HG02642 (cell line): ENCODE data around the gene CCNJL.
"Not testable (repeated sequence)": the region's sequence is repeated elsewhere in the genome, so short reads cannot be mapped to it uniquely, and the experiment has no call there.

Experiments
- ATAC-seq: cut with Tn5 transposase; IDR thresholded peaks from one replicate; pipeline ENCODE4 v1.9.1; 2021; ENCODE audit warnings: mild to moderate bottlenecking; ENCODE audit not compliant: unreplicated experiment, poor library complexity

The CCNJL gene, protein sequence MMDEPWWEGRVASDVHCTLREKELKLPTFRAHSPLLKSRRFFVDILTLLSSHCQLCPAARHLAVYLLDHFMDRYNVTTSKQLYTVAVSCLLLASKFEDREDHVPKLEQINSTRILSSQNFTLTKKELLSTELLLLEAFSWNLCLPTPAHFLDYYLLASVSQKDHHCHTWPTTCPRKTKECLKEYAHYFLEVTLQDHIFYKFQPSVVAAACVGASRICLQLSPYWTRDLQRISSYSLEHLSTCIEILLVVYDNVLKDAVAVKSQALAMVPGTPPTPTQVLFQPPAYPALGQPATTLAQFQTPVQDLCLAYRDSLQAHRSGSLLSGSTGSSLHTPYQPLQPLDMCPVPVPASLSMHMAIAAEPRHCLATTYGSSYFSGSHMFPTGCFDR

DNA sequence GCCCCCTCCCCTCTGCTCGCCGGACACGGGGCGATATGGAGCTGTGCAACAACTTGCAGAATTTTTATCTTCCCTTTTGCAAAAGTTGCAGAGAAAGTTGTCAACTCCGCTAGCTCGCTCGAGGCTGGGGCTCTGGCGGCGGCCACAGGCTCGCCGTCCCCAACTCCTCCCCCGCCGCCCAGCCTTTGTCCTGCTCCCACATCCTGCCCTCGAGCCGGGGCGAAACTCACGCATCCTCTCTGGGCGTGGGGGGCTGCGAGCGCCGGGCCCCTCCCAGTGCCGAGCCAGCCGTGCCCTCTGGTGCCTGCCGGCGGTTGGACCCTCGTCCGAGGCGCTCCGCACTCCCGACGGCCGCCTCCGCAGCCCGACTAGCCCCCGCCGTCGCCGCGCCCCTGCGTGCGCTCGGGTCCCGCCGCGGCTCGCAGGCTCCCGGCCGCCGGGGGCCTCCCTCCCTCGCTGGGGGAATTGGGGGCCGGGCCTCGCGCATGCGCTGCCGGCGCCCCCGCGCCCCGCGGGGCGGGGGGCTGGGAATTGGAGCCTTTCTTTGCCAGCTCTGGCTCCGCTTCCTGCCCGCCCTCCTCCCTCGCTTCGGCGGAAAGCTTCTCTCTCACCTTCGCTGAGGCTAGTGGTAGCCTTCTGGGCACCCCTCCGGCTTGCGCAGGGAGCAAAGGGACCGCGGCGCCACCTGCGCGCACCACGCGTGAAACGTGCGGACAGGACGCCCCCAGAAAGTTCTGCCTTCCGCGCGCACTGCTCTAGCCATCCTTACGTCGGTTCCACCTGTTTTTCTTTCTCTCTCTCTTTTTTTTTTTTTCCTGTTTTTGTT, at the start of gene CCNJL:
Gene CCNJL (minus strand): TSS at position 431 of the 826 bp plus-strand sequence. CDS start 641 bp downstream, outside the sequence.
- peak; percentile 40 for ATAC-seq

DNA sequence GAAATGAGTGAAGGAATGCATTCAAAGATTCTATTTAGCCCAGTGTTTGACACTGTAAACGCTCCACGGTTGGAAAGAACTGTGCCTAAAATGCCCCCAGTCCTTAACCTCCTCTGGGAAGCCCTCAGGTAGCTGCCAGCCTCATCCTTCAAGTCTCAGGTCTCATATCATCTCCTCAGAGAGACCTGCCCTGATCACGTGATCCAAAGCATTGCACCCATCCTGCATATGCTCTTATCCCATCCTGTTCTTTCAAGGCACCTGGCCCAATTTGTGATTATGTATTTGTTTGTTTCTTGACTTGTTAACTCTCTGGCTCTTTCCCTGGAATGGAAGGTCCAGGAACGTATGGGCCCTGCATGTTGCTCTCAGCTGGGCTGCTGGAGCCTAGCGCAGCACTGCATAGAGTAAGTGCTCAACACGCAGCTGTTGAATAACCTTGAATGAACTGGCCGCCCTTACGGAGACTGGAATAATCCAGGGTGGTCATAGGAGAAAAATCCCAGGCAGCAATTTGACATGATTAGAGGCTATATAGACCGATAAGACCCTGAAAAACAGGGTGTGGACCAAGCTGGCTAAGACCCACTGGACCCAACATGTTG, 49.4 kb upstream of the CCNJL start:
- ATAC-seq: no peak

DNA sequence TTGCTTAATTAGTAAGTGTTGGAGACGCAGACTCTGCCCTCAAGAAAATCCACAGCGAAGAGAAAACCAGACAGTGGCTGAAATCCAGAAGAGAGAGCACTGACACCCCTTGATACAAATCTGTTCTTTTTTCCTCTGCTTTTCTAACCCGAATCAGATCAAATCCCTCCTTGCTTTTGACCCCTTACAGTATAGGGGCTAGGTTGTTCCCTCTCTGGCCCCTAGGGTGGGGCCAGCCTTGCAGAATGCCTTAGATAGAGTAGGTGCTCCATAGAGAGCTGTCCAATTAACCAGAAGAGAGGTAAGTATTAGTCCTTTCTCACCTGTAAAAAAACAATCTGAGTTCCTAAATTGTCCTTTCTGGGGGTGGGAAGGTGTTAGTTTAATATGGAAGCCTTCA, 47.9 kb upstream of the CCNJL start:
- no peak for ATAC-seq

DNA sequence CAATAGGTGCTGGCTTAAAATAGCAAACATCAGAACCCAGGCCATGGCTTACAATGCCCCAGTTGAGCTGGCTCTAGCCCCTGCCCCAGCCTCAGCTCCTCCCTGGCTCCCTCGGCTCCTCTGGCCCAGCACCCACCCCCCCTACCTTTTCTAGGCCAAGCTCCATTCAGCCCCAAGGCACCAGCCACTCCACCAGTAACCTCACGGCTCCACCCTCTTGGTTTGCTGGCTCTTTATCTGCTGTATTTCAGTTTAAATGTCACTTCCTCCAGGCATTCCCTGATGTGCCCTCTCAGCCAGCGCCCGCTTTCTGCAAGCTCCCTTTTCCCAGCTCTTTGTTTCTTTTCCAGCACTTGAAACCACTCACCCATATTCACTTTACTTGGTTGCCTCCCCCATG, 47.5 kb upstream of the CCNJL start:
- no peak for ATAC-seq

DNA sequence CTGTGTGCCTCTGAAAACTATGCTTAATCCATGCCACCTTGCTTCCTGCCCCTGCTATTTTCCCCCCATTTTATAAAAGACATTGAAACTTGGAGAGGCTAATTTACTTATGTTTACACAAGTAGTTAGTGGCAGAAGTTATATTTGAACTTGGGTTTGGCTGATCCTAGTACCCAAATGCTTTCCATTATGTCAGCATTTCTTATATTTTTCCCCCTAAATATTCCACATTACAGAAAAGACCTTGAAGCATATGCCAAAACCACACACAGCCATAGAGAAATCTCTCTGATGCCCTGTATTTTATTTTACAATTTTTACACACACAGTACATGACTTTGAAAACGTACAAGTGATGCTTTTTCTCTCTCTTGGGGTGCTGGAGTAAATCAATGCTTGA, 46.9 kb upstream of the CCNJL start:
- ATAC-seq: no peak

DNA sequence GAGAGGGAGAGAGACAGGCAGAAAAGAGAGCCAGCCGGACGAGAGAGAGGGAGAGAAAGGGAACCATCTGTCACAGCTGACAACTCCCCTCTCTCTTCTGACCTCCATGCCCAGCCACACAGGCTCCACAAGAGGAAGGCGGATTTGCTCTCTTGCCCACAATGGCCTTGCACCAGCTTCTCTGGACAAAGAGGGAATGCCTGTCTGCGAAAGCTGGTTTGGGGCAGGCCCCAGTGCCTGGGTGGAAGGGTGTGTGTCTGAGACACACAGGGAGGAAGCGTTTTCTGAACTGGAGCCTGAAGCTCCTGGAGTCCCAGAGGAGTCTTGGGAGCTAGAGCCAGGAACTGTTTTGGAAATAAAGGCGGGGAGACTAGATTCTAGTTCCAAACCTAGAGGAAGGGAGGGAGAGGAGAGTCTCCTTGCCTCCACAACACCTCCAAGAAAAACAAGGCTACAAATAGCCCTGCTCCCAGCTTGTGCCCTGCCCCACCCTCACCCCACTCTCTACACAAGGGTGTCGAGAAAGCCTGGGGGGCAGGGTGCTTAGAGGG, 45.6 kb upstream of the CCNJL start:
- ATAC-seq: no peak

DNA sequence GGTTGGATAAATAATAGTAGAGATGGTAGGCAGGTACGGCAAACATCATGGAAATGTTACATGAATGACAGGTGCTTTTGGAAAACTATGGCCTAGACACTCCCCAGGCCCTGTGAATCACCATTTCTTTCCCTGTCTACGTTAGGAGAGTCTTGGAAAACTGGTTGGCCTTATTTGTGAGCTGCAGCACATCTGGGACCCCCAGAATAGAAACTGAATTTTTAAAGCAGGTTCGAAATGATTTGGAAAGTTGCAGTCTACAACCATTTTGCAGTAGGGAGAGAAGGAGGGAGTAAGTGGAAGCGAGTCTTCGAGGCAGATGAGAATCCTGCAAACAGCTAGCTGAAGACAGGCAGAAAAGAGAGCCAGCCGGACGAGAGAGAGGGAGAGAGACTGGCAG, 45.0 kb upstream of the CCNJL start:
- ATAC-seq: no peak

DNA sequence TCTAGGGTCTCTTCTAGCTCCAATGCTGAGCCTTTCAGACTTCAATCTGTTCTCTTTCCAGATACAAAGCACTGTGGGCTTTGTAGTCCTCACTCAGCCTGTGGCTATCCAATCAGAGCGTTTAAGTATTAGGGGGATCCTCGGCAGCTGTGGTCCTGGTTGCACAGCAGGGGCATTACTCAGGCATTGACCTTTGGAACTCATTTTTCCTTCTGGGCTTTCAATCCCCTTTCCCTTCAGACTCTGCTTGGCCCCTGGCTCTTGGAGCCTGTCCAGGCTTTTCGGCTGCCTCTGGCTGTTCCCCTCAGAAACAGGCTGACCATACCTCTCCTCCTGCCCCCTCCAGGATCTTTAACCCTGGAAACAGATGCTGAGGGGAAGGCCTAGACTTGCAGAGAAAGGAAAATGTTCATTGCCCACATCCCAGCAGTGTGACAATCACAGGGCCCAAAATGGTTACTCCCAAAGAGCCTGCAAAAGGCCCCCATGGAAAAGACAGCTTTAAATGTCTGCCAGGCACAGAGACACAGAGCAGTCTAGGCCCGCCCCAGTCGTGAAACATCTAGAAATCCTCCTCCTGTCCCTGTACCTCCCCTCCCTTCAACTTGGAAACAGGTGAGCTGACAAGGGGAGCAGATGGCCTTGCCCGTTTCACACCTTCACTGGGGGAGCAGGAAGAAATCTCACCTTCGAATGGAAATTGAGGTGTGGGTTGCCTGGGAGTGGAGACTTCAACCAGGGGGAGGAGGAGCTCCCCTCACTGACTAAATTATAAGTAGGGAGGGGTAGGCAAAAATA, 44.4 kb upstream of the CCNJL start:
- no peak for ATAC-seq

DNA sequence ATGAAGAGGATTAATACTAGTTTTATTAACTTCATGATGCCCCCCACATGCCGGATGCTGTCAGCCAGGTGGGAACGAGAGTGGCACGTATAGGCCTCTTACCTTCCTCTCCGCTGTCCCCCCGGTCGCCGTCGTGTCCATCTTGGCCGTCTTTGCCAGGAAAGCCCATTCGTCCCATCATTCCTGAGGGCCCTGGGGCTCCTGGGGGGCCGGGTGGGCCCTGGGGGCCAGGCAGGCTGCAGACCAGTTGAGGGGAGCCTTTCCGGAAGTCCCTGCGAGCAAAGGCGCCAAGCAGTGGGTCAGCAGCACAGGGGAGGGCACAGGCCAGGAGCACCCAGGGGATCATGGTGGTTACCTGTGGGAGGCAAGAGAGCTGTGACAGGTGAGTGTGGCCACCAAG, 42.3 kb upstream of the CCNJL start:
- no peak for ATAC-seq

DNA sequence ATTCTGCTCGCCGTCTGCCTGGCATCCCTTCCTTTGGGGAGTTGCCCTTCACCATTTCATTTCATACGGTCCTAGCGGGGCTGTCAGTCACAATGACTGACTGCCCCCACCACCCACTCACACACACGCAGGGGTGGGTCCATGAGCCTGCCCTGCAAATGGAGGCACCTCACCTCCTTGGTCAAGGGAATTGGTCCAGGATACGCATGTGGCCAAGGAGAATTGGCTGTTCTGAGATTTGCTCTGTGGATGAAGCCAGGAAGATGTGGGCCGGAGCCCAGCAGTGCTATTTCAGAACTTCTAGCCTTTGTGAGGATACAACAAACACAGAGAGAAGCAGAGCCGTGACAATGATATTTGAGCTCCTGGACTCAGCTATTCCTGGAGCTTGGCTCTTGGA, 41.0 kb upstream of the CCNJL start:
- ATAC-seq: no peak

DNA sequence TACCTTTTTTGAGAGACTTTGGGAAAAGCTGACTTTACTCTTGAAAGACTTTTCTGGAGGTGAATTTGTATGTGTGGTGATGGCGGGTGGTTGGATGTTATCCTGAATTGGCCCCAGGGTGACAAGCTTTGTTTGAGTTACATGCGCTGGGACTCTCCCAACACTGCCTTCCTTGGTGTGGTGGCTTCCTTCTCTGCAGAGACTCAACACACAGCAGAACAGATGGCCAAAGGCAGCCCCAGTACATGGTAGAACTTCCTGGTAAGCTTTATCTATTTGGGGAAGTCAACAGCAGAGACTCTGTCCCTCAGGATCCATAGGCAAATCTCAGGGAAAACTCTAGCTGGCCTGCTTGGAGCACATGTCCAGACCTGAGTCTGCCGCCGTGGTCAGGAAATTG, 39.9 kb upstream of the CCNJL start:
- no peak for ATAC-seq

DNA sequence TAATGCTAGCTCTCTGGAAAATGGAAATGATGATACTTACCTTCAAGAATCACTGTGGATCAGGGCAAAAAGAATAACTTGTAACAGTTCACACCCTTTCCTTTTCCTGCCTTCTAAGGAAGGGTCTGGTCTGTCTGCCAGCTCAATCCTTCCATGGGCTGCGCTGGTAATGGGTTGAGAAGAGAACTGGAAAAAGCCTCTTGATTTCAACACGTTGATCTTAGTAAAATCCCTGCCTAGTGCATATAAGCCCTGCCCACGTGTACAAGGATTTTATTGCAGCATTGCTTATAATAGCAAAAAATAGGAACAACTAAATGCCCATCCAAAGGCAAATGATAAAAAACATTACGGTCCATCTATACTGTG, 37.6 kb upstream of the CCNJL start:
- no peak for ATAC-seq

DNA sequence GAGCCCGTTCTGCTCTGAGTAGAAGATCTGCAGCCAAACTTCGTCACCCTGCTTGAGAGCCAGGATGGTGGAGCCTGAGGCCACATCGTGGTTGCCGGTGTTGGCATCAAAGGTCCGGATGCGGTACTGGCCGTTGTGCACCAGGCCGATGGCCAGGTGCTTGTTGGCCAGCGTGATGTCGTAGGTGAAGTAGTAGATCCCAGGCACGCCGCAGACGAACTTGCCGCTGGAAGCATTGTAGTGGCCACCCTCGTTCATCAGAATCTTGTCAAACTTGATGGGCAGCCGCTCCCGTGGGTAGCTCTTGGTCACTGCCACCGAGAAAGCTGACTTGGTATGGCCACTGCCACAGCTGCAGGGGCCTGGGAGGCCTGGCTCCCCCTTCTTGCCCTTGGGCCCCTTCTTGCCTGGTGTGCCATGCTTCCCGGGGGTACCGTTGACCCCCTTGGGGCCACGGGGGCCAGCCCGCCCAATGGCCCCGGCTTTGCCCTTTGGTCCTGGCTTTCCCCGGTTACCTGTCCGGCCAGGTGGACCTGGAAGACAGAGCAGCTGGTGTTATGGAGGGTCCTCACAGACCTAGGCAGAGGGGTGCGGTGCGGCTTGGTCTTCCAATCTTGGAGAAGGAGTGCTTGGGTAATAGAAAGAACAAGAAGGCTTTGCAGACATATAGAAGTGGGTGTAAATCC, 37.0 kb upstream of the CCNJL start:
- no peak for ATAC-seq

DNA sequence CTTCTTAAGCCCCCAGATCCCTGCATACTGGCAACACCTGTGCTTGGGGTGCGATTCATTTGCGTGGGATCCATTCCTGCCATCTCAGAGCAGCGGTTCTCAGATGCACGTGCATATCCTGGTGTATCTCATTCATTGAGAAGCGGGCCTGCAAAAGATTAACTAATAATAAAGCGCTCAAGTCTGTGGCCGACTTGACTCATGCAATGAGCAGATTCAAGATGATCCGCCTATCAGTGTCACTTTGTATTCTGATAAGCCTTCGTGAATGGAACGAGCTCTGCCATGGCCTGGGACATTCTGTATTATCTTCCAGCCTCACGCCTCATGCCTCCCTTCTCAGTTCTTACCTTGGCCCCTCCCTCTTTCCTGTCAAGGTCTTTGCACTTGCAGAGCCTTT, 35.7 kb upstream of the CCNJL start:
- no peak for ATAC-seq

DNA sequence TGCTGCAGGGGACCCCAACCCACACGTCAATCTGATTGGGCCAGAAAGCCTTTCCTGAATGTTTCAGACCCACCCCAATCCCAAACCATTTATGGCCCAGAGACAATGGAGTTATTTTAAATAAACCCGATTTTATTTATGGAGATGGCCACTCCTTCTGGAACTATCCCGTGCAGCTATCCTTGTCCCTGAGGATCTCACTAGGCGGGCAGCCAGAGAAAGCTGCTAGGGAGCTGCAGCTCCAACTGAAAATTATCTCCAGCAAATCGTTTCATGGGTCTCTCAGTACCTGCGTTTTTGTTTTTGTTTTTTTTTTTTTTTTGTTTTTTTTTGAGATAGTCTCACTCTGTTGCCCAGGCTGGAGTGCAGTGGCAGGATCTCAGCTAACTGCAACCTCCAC, 35.1 kb upstream of the CCNJL start:
- ATAC-seq: no peak

DNA sequence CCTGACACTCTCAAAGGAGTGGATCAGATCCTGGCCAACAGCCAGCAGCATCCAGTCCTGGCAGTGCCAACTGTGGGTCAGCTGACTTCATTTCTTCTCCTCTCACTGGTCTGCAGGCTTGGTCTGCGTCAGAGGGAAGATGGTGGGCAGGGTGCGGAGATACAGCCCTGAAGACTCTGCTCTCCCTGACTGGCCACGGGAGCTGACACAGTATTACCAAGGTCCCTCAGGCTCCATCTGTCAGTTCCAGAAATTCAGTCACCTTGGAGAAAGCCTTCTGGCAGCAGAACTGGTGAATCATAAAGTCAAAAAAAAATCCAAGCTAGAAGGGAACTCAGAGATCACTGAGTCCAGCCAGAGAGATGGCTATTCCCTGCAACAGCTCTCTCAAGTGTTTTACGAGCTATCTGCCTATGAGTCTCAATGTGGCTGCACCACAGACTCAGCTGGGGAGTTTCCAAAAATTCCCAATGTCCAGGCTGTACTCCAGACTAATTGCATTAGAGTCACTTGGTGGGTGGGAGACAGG, 30.1 kb upstream of the CCNJL start:
- ATAC-seq: no peak

DNA sequence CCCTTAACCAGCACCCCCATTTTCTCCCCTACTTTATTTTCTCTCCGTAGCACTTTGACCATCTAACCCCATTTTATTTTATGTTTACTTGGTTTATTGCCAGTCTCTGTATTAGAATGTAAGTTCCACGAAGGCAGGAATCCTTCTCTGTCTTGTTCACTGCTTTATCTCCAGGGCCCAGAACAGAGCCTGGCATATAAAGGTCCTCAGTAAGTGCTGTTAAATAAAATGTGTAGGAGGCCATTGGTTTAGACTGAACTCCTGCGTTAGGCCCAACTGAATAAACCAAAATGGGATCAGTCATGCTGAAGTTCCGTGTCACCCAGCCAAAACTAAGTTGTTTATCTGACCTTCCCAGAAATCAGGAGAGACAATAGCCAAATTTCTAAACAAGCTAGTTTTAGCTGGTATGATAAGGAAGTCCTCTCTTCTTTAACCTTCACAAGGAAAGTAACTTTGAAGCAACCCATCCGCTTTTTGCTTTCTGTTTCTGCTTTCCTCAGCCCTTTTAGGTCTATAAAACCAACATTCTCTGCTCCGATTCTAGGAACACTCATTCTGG, 29.0 kb upstream of the CCNJL start:
- ATAC-seq: no peak

DNA sequence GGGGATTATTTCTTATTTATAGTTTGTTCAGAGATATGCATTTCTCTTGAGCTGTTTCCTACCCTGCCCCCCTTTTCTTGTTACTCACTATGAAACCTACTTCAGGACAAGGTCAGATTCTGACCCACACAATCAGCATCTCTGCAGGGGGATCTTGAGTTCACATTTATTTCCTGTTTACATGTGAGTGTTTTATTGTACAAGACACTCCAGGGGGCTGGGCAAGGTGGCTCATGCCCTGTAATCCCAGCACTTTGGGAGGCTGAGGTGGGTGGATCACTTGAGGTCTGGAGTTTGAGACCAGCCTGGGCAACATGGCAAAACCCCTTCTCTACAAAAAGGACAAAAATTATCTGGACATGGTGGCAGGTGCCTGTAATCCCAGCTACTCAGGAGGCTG, 28.1 kb upstream of the CCNJL start:
- ATAC-seq: not testable (repeated sequence)
